Measurements from ENCODE around the gene MMP13. TPM values are rescaled to one million over a fixed set of nuclear protein-coding genes. Genes with fewer than 3 reads are reported as not detected.

MMP13 gene
- total RNA-seq, 1 experiment from 2014 or later, result not detected

GRCh38 chr11:102950622-102951081, 4.9 kb downstream of the MMP13 start:
- Histone ChIP-seq H3K36me3 (no peaks in the 10 kb centered on the region), H3K4me3 (no peak overlapping the region), H3K27me3 (no peaks in the 10 kb centered on the region), H3K9me3 (no peaks in the 10 kb centered on the region)
- no peak for DNase-seq

- H3K4me3 ChIP-seq, result no peak overlapping the region
- DNase-seq, result no peak
- H3K36me3 ChIP-seq, result no peaks in the 10 kb centered on the region
Observed at GRCh38 chr11:102946237-102946636, 9.3 kb downstream of the MMP13 start.

GRCh38 chr11:102940714-102941588, 14.6 kb downstream of the MMP13 start:
- Histone ChIP-seq H3K4me3 (no peak overlapping the region), H3K27me3 (no peaks in the 10 kb centered on the region), H3K36me3 (no peaks in the 10 kb centered on the region), H3K9me3 (no peaks in the 10 kb centered on the region)
- DNase-seq, result peak; percentile 28

More at GRCh38 chr11:102946237-102946636, 9.3 kb downstream of the MMP13 start:
- Histone ChIP-seq H3K27me3 (no peaks in the 10 kb centered on the region), H3K9me3 (no peaks in the 10 kb centered on the region)

- DNase-seq, result no peak
Observed at GRCh38 chr11:102936864-102937509, 18.5 kb downstream of the MMP13 start.

GRCh38 chr11:102935514-102935913, 20.0 kb downstream of the MMP13 start:
- no peak for DNase-seq
- Histone ChIP-seq H3K4me3 (no peak overlapping the region), H3K36me3 (no peaks in the 10 kb centered on the region), H3K9me3 (no peaks in the 10 kb centered on the region), H3K27me3 (no peaks in the 10 kb centered on the region)

More at GRCh38 chr11:102936864-102937509, 18.5 kb downstream of the MMP13 start:
- H3K36me3 ChIP-seq, result no peaks in the 10 kb centered on the region
- H3K4me3 ChIP-seq, result no peak overlapping the region
- H3K27me3 ChIP-seq, result no peaks in the 10 kb centered on the region
- no peaks in the 10 kb centered on the region for H3K9me3 ChIP-seq

- no peak for DNase-seq
- no peak overlapping the region for H3K4me3 ChIP-seq
- H3K27me3 ChIP-seq, result no peaks in the 10 kb centered on the region
- H3K9me3 ChIP-seq, result no peaks in the 10 kb centered on the region
- H3K36me3 ChIP-seq, result no peaks in the 10 kb centered on the region
Observed at GRCh38 chr11:102934735-102935134, 20.8 kb downstream of the MMP13 start.

GRCh38 chr11:102933627-102934026, 21.9 kb downstream of the MMP13 start:
- Histone ChIP-seq H3K9me3 (no peaks in the 10 kb centered on the region), H3K27me3 (no peaks in the 10 kb centered on the region), H3K4me3 (no peak overlapping the region), H3K36me3 (no peaks in the 10 kb centered on the region)
- no peak for DNase-seq

DNA sequence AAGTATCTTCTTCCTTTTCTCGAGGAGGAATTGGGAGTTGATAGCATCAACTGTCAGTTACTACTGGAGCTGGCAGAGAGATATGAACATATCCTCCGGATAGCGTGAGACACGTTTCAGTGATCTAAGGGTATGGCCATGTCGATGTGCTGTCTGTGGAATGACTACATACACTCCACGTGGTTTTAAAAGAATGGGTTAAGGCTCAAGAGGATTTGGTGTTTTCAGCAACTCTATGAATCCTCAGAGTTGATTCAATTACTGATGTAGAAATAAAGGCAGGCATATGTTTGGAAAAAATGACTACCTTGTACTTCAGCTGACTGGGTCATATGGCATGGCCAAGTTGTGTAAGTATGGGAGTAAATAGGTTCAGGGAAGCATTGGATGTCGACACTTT, 22.9 kb downstream of the MMP13 start:
- no peaks in the 10 kb centered on the region for H3K36me3 ChIP-seq
- no peaks in the 10 kb centered on the region for H3K27me3 ChIP-seq
- H3K9me3 ChIP-seq, result no peaks in the 10 kb centered on the region
- no peak for DNase-seq
- no peak overlapping the region for H3K4me3 ChIP-seq

DNA sequence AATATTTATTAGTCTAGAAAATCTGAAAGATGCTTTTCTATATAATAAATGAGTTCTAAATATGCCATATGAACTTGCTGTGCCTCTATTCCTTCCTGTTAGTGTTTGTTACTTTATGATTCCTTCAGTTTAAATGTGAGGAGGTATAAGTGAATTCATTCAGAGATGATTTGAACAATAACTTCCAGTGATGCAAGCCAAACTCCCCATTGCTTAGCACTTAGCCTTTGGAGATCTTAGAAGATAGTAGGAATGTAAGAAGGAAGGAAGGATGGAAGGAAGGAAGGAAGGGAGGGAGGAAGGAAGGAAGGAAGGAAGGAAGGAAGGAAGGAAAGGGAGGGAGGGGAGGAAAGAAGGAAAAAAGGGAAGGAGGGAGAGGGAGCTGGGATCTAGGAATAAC, 25.1 kb downstream of the MMP13 start:
- Histone ChIP-seq H3K27me3 (no peaks in the 10 kb centered on the region), H3K9me3 (no peaks in the 10 kb centered on the region), H3K4me3 (no peak overlapping the region), H3K36me3 (no peaks in the 10 kb centered on the region)
- DNase-seq, result no peak

GRCh38 chr11:102929972-102930371, 25.6 kb downstream of the MMP13 start:
- DNase-seq, result no peak
- no peaks in the 10 kb centered on the region for H3K27me3 ChIP-seq
- no peaks in the 10 kb centered on the region for H3K36me3 ChIP-seq
- H3K9me3 ChIP-seq, result no peaks in the 10 kb centered on the region
- H3K4me3 ChIP-seq, result no peak overlapping the region

GRCh38 chr11:102929166-102929565, 26.4 kb downstream of the MMP13 start:
- no peak for DNase-seq
- Histone ChIP-seq H3K36me3 (no peaks in the 10 kb centered on the region), H3K4me3 (no peak overlapping the region), H3K27me3 (no peaks in the 10 kb centered on the region), H3K9me3 (no peaks in the 10 kb centered on the region)

DNA sequence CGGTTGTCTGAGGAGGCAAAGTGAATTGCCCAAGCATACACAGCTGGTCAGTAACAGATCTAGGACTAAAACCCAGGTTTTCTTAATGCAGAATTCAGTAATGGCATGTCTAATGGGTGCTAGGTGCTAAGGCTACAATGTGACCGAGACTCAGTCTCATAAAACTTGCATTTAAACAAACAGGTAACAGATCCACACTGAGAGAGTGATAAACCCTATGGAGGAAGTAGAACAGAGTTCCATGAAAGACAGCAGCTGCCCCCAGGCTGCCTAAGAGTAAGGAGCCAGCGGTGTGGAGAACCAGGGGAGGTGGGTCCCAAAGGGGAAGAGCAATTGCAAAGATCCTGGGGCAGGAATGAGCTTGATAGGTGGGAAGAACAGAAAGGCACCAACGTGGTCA, 27.3 kb downstream of the MMP13 start:
- H3K4me3 ChIP-seq, result no peak overlapping the region
- H3K27me3 ChIP-seq, result no peaks in the 10 kb centered on the region
- no peaks in the 10 kb centered on the region for H3K36me3 ChIP-seq
- DNase-seq, result no peak
- no peaks in the 10 kb centered on the region for H3K9me3 ChIP-seq

GRCh38 chr11:102927624-102927990, 27.9 kb downstream of the MMP13 start:
- no peak for DNase-seq
- Histone ChIP-seq H3K4me3 (no peak overlapping the region), H3K27me3 (no peaks in the 10 kb centered on the region), H3K9me3 (no peaks in the 10 kb centered on the region), H3K36me3 (no peaks in the 10 kb centered on the region)

DNA sequence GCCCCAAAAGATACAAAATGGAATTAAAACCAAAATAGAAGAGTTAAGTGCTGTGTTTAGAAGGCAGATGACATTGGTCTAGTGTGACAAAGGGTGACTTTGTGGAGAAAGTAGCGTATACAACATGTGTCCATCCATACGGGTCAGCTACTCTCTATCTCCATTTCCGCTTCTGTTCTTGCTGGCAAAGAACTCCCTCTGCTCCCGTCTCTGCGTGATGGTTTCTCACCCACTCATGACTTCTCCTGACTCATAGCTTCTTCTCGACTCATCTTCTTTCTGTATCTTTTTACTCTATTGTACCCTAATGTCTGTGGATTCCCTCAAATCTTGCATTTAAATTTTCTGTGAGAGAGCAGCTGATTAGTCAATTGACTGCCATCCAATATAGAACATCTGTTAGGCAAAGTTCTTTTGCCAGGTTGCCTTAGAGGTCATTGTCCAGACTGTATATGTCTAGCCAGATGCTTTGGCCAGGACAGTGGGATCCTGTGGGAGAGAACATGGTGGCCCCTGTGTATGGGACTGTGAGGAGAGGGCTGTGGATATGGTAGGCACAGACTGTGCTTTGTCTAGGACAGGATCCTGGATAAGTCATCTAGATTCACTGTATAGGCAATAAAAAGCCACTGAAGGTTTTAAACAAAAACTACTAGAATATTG, 28.4 kb downstream of the MMP13 start:
- DNase-seq, result no peak
- no peak overlapping the region for H3K4me3 ChIP-seq
- no peaks in the 10 kb centered on the region for H3K27me3 ChIP-seq
- no peaks in the 10 kb centered on the region for H3K36me3 ChIP-seq
- no peaks in the 10 kb centered on the region for H3K9me3 ChIP-seq

GRCh38 chr11:102926517-102926916, 29.0 kb downstream of the MMP13 start:
- no peak overlapping the region for H3K4me3 ChIP-seq
- no peaks in the 10 kb centered on the region for H3K27me3 ChIP-seq
- no peak for DNase-seq
- H3K36me3 ChIP-seq, result no peaks in the 10 kb centered on the region
- H3K9me3 ChIP-seq, result no peaks in the 10 kb centered on the region

DNA sequence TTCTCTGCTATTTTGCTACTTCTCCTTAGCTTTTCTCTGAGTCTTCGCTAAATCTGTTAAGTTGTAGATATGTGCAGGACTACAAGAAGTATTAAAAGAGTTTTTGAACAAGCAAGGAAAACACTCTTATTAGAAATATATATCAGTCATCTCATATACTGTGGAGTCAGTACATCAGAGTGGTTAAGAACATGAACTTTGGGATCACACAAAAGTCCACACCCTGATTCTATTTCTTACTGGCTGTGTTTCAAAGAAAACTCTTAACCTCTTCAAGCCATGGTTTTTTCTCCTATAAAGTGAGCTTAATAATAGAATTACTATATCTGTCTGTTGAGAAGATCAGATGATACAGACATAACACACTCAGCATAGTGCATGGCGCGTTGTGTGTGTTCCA, 29.5 kb downstream of the MMP13 start:
- DNase-seq, result no peak
- Histone ChIP-seq H3K4me3 (no peak overlapping the region), H3K27me3 (no peaks in the 10 kb centered on the region), H3K9me3 (no peaks in the 10 kb centered on the region), H3K36me3 (no peaks in the 10 kb centered on the region)

DNA sequence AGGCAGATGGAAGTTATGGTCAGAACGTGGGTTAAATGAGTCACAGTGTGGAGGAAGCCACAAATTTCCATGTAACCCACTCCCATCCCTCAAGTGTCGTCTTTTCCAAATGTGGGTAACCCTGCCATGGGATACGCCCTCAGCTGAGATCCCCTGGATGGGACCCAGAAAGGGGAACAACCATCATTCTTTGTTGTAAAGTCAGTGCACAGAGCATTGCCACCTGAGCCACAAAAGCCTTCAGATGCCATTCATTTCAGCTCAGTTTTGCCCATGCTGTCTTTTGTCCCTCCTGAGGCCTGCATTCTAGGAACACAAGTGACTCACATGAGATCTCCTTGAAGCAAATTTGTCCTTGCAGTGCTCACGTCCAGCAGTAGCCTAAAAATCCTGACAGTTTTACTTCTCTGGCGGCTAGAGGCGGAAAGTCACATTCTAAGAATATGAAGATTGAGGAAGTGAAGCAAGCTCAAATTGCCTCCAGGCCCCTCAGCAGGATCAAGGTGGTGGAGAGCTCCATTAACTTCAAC, 30.6 kb downstream of the MMP13 start:
- no peaks in the 10 kb centered on the region for H3K27me3 ChIP-seq
- H3K36me3 ChIP-seq, result no peaks in the 10 kb centered on the region
- no peak overlapping the region for H3K4me3 ChIP-seq
- H3K9me3 ChIP-seq, result no peaks in the 10 kb centered on the region
- DNase-seq, result no peak

Measured in MG63 (cell line).